Measurements from ENCODE around the gene C5orf15. TPM values are rescaled to one million over a fixed set of nuclear protein-coding genes. Genes with fewer than 3 reads are reported as not detected.
"Not testable (repeated sequence)": the region's sequence is repeated elsewhere in the genome, so short reads cannot be mapped to it uniquely, and the experiment has no call there.

C5orf15 gene
- total RNA-seq, 1 donor from 2014 or later: 39.0 TPM

- no peak for DNase-seq (ENCODE audit: low spot score)
Measured at GRCh38 chr5:133994297-133994989, 26.0 kb upstream of the C5orf15 start.

- DNase-seq (ENCODE audit: low spot score): no peak
Measured at GRCh38 chr5:133993185-133993936, 24.9 kb upstream of the C5orf15 start.

- no peak for DNase-seq (ENCODE audit: low spot score)
Measured at GRCh38 chr5:133992429-133993155, 24.2 kb upstream of the C5orf15 start.

GRCh38 chr5:133991171-133991910 is 22.9 kb upstream of the C5orf15 start:
- DNase-seq (ENCODE audit: low spot score): no peak

GRCh38 chr5:133990396-133990795 is 22.0 kb upstream of the C5orf15 start:
- DNase-seq (ENCODE audit: low spot score): no peak

- DNase-seq (ENCODE audit: low spot score): no peak
Measured at GRCh38 chr5:133985540-133986180, 17.2 kb upstream of the C5orf15 start.

GRCh38 chr5:133983674-133984073 is 15.2 kb upstream of the C5orf15 start:
- no peak for DNase-seq (ENCODE audit: low spot score)

- no peak for DNase-seq (ENCODE audit: low spot score)
Measured at GRCh38 chr5:133981714-133982113, 13.3 kb upstream of the C5orf15 start.

GRCh38 chr5:133980652-133981051 is 12.2 kb upstream of the C5orf15 start:
- DNase-seq (ENCODE audit: low spot score): no peak

- no peak for DNase-seq (ENCODE audit: low spot score)
Measured at GRCh38 chr5:133978943-133979342, 10.5 kb upstream of the C5orf15 start.

GRCh38 chr5:133977858-133978257 is 9.4 kb upstream of the C5orf15 start:
- no peak for DNase-seq (ENCODE audit: low spot score)

- no peak for DNase-seq (ENCODE audit: low spot score)
Measured at GRCh38 chr5:133977161-133977787, 8.8 kb upstream of the C5orf15 start.

- not testable (repeated sequence) for DNase-seq (ENCODE audit: low spot score)
Measured at GRCh38 chr5:133975546-133975945, 7.1 kb upstream of the C5orf15 start.

GRCh38 chr5:133974142-133974541 is 5.7 kb upstream of the C5orf15 start:
- DNase-seq (ENCODE audit: low spot score): no peak

- DNase-seq (ENCODE audit: low spot score): no peak
Measured at GRCh38 chr5:133970325-133970909, 2.0 kb upstream of the C5orf15 start.

GRCh38 chr5:133969654-133970324 is 1.4 kb upstream of the C5orf15 start:
- no peak for DNase-seq (ENCODE audit: low spot score)

GRCh38 chr5:133967698-133968203 is 674 bp downstream of the C5orf15 start:
- DNase-seq (ENCODE audit: low spot score): no peak

GRCh38 chr5:133967124-133967523 is 1.3 kb downstream of the C5orf15 start:
- no peak for DNase-seq (ENCODE audit: low spot score)

GRCh38 chr5:133966090-133966489 is 2.3 kb downstream of the C5orf15 start:
- DNase-seq (ENCODE audit: low spot score): no peak
